ENCODE data around the gene EYA3. TPM values are rescaled to one million over a fixed set of nuclear protein-coding genes. Genes with fewer than 3 reads are reported as not detected.

EYA3 gene
- total and polyA plus RNA-seq, 2 of the 8 experiments (the other 6 are each of a cell fraction or from before 2014, with no cell fraction given) = 15.0 to 33.9 TPM

- Histone ChIP-seq H3K4me1 (replicated peaks in 1 of 4; ENCODE audit: control insufficient read depth in 3 of 4, insufficient read depth in 4 of 4, low read length in 3 of 4) (no peaks in the 10 kb centered on the region), H3K27ac (ENCODE audit: low read depth, low read length) (no peak overlapping the region), H3K56ac (replicated peaks; ENCODE audit: insufficient read length, low read depth, low read length) (no peak overlapping the region), H3K4me3 (ENCODE audit: extremely low read depth in 1 of 4, insufficient read depth in 2 of 4, low read depth in 3 of 4, low read length in 4 of 4) (no peak overlapping the region), H3K23me2 (ENCODE audit: low read depth, low read length) (no peaks in the 10 kb centered on the region), H4K8ac (ENCODE audit: extremely low read depth, insufficient read depth, low read length) (no peak overlapping the region), H2BK12ac (ENCODE audit: low read depth, low read length) (no peak overlapping the region), H3K4ac (replicated peaks; ENCODE audit: insufficient read length, low read depth, low read length) (no peak overlapping the region), H4K5ac (ENCODE audit: insufficient read length, low read depth, low read length) (no peak overlapping the region), H3K23ac (ENCODE audit: insufficient read length) (no peak overlapping the region), H2BK15ac (ENCODE audit: low read length) (no peak overlapping the region), H2BK120ac (replicated peaks; ENCODE audit: low read depth, low read length) (no peak overlapping the region), H2BK20ac (ENCODE audit: low read length) (no peak overlapping the region), H3K4me2 (ENCODE audit: insufficient read depth in 1 of 2, low read depth in 2 of 2, low read length in 2 of 2) (no peak overlapping the region), H3K9ac (replicated peaks in 1 of 4; ENCODE audit: extremely low read depth in 1 of 4, low read depth in 3 of 4, low read length in 3 of 4) (no peak overlapping the region), H4K91ac (replicated peaks; ENCODE audit: insufficient read length, low read length) (no peak overlapping the region), H3K79me2 (ENCODE audit: control insufficient read depth in 1 of 2, insufficient read depth in 2 of 2, low read length in 2 of 2) (no peaks in the 10 kb centered on the region), H2BK5ac (ENCODE audit: low read depth, low read length) (no peak overlapping the region), H3K27me3 (replicated peaks in 1 of 4; ENCODE audit: control insufficient read depth in 3 of 4, extremely low read depth in 1 of 4, insufficient read depth in 3 of 4, low read length in 3 of 4) (no peaks in the 10 kb centered on the region), H3K36me3 (ENCODE audit: control insufficient read depth in 2 of 4, insufficient read depth in 4 of 4, low read length in 3 of 4) (no peaks in the 10 kb centered on the region), H3K79me1 (ENCODE audit: low read depth, low read length) (no peaks in the 10 kb centered on the region), H2AK5ac (ENCODE audit: low read depth, low read length) (no peak overlapping the region), H4K20me1 (replicated peaks in 1 of 2; ENCODE audit: control insufficient read depth in 1 of 2, insufficient read depth in 2 of 2, low read length in 2 of 2) (no peaks in the 10 kb centered on the region), H3K18ac (ENCODE audit: extremely low read depth, low read length) (no peak overlapping the region), H3K14ac (ENCODE audit: insufficient read length) (no peak overlapping the region), H2AFZ (ENCODE audit: low read length) (no peak overlapping the region), H3K9me3 (ENCODE audit: insufficient read depth in 2 of 2, low read depth in 1 of 2, low read length in 1 of 2) (no peaks in the 10 kb centered on the region)
- DNase-seq (ENCODE audit: low read depth in 1 of 2, low spot score in 2 of 2) = no peak
- FAIRE-seq = no peak
- ChIA-PET CTCF (ENCODE audit: partially characterized antibody) (interaction anchor here (0.5 to 1.0 kb wide), 4 partner anchors 9 to 496 kb away, joined by 3 to 4 read pairs (median 4); no protein-coding TSS in a partner anchor), POLR2A (ENCODE audit: partially characterized antibody) (interaction anchor here (0.7 to 1.2 kb wide), 2 partner anchors 27 to 445 kb away, joined by 3 to 4 read pairs; no protein-coding TSS in a partner anchor)
- WGBS, 2 experiments (ENCODE audit: extremely low coverage in 1 of 2, insufficient coverage in 1 of 2, insufficient read length in 1 of 2, insufficient replicate concordance in 2 of 2, low coverage in 1 of 2, low lambda C conversion rate in 2 of 2, missing lambda C conversion rate in 1 of 2) = 81% methylated on average over 14 of the region's 14 CpGs; no CpG with 5 or more reads in 1 of the 2 experiments
- TF ChIP-seq RAD21 (IDR thresholded peaks at IDR 0.05 in 1 of 2, conservative IDR thresholded peaks at IDR 0.05 in 1 of 2; ENCODE audit: low read depth in 2 of 2, low read length in 2 of 2) = no peak
- TF ChIP-seq CHD2 (IDR thresholded peaks at IDR 0.05; ENCODE audit: low read length) = no peak
- TF ChIP-seq POLR2AphosphoS5 (IDR thresholded peaks at IDR 0.05; ENCODE audit: low read depth, low read length) = no peak
- no peak for TF ChIP-seq CBX8 (IDR thresholded peaks at IDR 0.05; ENCODE audit: borderline replicate concordance, low read depth, low read length)
- TF ChIP-seq EP300 (IDR thresholded peaks at IDR 0.05; ENCODE audit: borderline replicate concordance in 1 of 2, low read depth in 2 of 2, low read length in 2 of 2) = no peak
- no peak for TF ChIP-seq NRF1 (IDR thresholded peaks at IDR 0.05; ENCODE audit: low read depth, low read length)
- TF ChIP-seq TBP (IDR thresholded peaks at IDR 0.05; ENCODE audit: low read depth, low read length) = no peak
- no peak for TF ChIP-seq SIX5 (IDR thresholded peaks at IDR 0.05; ENCODE audit: low read depth, low read length)
- TF ChIP-seq MAX (IDR thresholded peaks at IDR 0.05) = no peak
- no peak for TF ChIP-seq HDAC2 (IDR thresholded peaks at IDR 0.05; ENCODE audit: borderline replicate concordance in 1 of 2, low read depth in 2 of 2, low read length in 2 of 2)
- TF ChIP-seq SP2 (IDR thresholded peaks at IDR 0.05; ENCODE audit: low read length) = no peak
- TF ChIP-seq POLR2A (IDR thresholded peaks at IDR 0.05; ENCODE audit: control extremely low read depth in 1 of 2, low read depth in 2 of 2, low read length in 2 of 2) = no peak
- no peak for TF ChIP-seq POU5F1 (IDR thresholded peaks at IDR 0.05; ENCODE audit: low read depth, low read length)
Measured at GRCh38 chr1:28135371-28136168, 47.2 kb upstream of the EYA3 start.

All from H1 (cell line).